ENCODE results near the gene H1-8.
"Not testable (repeated sequence)": the region's sequence is repeated elsewhere in the genome, so short reads cannot be mapped to it uniquely, and the experiment has no call there.

H1-8 gene

DNA sequence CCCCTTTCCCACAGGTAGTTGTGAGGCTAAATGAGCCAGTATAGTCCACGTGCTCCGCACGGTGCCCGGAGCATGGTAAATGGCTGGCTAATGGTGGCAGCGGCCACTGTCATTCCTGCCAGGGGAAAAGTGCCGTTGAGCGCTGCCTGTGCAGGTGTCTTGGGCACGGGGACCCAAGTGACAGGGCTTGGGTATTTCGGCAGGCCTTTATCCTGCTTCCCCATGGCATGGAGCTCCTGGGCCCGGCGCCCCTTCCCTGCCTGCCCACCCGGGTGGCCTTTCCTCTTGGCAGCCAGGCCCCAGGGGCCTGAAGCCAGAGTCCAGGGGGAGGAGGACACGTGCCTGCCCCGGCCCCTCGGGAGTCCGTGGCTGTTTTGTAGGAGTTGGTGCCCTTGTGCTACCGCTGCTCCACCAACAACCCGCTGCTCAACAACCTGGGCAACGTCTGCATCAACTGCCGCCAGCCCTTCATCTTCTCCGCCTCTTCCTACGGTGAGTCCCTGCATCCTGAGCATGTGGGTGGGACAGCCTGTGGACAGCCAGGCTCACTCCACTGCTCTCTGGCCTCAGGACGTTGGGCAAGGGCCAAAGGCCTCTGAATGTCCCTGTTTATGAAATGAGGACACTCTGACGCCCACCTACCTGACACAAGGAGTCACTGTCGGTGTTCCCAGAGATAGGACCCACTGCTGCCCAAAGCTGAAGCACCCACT, 27.7 kb upstream of the H1-8 start:
- DNase-seq = not testable (repeated sequence)

DNA sequence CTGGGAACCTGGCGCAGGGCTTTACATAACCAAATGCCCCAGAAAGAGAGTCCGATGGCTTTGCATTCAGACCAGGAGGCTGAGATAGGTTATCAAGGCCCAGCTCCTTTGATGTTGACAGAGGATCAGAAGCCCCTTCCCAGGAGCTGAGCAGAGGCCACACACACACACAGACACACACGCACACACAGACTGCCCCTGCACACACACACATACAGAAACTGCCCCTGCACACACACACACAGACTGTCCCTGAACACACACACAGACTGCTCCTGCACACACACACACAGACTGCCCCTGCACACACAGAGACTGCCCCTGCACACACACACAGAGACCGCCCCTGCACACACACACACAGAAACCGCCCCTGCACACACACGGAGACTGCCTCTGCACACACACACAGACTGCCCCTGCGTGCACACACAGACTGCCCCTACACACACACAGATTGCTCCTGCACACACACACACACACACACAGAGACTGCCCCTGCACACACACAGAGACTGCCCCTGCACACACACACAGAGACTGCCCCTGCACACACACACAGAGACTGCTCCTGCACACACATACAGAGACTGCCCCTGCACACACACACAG, 27.0 kb upstream of the H1-8 start:
- DNase-seq = not testable (repeated sequence)

DNA sequence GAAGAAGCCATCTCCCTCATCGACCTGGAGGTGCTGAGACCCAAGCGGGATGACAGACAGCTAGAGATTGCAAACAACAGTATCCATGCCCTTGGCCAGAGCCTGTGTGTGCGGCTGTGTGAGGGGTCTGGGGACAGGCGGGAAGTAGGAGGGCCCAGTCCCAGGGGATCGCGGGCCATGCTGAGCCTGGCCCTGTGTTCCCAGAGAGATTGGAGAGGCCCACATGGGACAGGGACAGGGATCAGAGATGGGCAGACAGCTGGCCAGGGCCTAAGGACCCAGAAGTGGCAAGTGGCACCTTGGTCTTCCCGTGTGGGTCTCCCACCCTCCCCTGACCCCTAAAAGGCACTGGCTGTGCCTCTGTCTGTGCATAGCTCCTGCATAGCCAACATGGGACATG, 25.5 kb upstream of the H1-8 start:
- DNase-seq = no peak

DNA sequence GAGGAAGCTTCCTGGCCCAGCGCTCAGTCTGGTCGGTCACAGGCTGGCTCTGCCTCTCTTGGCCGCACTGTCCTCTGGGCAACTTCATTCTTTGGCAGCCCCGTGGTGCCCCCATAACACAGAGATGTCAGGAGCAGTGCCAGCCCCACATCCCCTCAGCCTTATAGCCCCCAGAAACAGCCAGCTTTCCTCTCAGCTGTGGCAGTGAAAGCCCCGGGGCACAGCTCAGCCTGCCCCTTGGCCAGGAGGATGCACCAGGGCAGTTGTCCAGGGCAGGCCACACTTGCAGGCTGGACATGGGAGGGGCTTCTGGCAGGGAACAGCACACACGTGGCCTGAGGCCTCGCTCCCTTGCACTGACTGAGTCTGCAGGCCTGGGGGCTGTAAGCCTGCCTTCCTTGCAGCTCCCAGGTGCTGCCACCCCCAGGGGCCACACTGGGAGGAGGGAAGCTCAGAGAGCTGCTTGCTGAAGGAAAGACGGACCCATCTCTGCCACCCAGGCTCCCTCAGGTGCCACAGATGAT, 24.9 kb upstream of the H1-8 start:
- DNase-seq = no peak

DNA sequence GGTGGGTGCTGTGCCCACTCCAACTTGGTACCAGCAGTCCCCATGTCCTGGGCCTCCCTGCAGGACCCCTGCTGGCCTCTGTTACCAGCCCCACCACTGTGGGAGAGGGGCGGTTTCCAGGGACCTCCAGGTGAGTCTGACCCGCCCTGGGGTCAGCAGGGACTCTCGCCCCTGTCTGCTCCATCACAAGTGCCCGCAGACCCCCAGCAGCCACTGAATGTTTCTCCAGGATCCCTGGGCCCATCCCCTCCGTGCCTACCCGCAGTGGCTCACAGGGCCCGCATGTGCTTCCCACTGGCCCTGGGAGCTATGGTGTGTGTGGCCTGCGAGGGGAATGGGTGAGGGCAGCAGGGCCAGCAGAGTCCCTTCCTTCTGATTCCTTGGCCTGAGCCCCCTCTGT, 24.4 kb upstream of the H1-8 start:
- no peak for DNase-seq

DNA sequence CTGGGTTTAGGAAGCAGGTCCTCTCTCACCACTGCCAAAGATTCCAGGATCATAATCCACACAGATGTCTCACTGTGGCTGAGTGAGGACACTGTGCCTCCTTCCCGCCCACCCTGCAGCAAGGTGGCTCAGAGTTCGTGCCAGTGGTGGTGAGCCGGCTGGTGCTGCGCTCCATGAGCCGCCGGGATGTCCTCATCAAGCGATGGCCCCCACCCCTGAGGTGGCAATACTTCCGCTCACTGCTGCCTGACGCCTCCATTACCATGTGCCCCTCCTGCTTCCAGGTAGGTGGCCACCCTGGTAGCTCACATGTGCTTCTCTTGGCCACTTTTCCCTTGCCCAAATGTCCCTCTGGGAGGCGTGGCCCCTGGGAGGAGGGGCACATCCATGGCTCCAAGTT, 23.5 kb upstream of the H1-8 start:
- no peak for DNase-seq

DNA sequence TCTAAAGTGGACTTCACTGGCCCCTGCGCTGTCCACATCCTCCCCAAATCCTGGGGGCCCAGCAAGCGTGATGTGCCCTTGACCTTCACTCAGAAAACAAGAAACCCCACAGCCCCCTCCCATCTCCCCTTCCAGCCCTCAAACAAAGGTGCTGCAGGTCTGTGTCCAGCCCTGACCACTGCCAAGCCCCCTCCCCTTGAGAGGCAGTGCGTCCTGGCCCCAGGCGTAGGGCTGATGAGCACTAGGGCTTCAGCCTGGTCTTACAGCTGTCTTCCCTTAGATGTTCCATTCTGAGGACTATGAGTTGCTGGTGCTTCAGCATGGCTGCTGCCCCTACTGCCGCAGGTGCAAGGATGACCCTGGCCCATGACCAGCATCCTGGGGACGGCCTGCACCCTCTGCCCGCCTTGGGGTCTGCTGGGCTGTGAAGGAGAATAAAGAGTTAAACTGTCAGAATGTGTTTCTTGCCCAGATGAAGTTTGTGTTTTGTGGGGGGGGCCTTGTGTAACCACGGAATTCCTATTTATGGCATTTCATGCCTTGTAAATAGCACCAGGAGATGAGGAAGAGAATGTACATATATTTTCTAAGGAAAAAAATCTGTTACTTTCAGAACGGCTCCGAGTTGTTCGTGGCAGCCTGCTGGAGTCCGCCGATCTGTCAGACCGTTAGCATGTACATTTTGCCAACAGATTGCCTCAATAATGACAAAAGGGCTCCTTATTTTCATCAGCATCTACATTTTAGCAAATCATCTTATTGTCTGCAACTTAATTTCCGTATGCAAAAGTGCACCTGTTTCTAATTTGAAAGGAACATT, 22.9 kb upstream of the H1-8 start:
- no peak for DNase-seq

DNA sequence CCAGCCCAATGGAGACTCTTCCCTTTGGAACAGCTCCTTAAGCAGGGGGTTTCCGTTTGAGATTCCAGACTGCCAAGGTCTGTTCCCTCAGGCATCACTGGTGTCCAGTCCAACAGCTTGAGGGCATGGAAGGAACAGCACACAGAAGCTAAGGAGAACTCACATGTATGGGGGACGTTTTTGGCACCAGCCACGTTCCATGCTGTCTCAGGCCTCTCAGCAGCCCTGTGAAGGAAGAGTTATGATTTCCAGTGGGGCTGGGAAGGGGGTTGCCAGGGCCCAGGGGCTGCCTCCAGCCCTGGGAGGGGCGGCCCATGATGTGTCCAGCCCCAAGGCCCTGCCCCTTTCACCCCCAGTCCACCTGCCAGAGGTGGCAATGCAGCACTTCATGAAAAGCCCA, 22.0 kb upstream of the H1-8 start:
- DNase-seq = no peak

DNA sequence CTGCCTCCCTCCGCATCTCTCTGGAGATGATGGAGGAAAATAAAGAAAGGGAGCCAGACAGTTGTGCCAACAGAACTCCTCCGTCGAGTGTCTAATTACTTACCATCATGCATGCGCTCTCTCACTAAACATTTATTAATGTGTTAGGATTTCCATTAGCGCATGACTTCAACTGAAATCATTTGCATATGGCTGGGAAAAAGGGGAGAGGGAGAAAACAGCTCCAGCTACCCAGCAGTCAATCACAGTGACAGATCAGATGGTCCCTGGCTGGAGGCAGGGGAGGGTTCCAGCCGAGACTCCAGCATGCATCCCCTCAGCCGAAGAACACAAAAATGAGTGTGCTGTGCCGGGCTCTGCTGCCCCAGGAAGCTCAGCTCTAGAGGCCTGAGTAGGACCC, 21.4 kb upstream of the H1-8 start:
- no peak for DNase-seq

DNA sequence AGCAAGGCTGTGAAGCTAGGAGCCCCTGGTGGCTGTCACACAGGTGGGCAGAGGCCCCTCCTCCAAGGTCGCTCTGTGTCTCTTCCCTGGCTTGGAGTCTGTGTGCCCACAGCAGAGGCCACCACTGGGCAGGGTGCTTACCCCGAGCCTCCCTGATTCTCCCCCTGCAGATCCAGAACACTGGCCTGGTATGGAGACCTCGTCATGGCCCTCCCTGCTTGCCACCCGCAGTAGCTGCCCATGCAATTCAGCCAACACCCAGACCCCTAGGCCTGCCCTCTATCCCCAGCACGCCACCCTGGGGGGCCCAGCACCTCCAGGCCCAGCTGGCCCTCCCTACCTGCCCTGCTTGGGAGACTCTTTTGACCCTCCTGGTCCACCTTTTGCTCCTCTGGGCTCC, 20.0 kb upstream of the H1-8 start:
- no peak for DNase-seq

DNA sequence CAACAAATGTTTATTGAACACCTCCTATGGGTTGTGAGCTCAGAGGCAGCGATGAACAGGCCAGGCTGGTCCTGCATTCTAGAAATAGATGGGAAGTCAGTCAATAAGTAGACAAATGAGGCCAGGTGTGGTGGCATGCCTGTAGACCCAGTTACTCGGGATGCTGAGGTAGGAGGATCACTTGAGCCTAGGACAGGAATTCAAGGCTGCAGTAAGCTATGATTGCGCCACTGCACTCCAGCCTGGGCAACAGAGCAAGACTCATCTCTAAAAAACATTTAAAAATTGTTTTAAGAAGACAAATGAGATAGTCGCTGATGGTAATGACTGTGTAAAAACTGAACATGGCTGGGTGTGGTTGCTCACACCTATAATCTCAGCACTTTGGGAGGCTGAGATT, 18.9 kb upstream of the H1-8 start:
- DNase-seq = no peak

DNA sequence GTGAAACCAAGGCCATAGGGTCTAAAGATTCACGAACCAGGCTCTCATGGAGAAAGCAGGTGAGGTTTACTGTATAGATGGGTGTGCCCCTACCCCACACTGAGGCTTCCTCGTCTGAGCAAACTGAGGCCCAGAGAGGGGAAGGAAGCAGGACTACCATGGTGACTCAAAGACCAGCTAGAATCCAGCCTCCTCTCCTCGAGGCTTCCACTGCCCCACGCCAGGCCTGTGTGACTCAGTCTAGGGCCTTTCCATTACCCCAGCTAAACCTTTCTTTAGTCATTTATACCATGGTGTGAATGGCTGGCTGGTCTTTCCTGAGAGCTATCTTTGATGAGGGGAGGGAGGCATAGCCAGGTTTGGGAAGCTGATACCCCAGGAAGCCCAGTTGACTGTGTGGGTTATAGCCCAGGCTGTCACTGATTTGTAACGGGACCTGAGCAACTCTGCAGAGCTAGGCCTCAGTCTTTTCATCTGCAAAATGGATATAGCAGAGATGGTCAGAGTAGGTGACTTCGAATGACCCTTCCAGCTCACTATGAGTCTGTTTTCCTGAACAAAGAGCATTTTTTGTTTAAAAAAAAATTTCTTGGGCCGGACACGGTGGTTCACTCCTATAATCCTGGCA, 17.5 kb upstream of the H1-8 start:
- DNase-seq = no peak

DNA sequence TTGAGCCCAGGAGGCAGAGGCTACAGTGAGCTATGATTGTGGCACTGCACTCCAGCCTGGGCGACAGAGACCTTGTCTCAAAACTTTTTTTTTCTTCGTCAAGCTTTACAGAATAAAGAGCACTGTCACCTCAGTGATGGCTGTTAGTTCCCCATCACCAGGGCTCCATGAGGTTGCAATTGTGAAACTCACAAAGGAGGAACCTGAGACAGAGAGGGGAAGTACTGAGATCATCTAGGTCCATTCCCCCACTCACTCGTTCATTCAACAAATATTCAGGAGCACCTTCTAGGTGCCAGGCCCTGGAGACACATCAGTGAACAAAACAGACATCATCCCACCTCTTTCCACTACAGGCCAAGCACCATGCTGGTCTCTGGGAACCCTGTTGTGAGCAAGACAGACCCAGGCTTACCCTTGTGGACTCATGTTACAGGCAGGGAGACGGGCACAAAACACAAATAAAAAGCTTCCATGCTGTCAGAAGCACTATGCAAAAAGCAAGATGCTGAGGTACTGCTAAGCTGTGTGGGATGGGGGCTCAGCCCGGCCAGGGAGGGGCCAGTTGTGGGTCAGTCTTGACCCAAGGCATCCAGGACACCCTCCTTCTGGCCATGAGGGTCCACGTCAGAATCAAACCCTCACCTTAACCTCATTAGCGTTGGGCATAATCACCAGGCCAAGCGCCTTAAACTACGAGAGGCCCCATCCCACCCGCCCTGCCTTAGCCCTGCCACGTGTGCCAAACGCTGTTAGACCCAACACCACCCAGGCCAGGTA, 16.7 kb upstream of the H1-8 start:
- DNase-seq = no peak

DNA sequence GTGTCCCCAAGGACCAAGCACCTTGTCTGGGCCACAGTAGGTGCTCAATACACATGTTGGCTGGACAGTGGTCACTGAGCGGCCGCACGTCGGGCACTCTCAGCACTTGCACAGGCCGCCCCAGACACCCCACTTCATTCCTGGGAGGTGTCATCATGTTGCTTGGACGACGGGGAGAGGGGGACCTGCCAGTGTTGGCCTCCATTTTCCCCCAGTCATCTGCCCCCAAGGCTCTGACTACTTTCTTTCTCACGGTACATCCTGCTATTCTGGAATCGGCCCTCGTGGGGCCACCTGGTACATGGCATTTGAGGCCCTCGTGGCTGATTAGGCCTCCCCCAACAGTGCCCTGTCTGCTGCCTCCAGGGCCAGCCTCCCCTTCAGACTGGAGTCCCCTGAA, 15.7 kb upstream of the H1-8 start:
- no peak for DNase-seq

DNA sequence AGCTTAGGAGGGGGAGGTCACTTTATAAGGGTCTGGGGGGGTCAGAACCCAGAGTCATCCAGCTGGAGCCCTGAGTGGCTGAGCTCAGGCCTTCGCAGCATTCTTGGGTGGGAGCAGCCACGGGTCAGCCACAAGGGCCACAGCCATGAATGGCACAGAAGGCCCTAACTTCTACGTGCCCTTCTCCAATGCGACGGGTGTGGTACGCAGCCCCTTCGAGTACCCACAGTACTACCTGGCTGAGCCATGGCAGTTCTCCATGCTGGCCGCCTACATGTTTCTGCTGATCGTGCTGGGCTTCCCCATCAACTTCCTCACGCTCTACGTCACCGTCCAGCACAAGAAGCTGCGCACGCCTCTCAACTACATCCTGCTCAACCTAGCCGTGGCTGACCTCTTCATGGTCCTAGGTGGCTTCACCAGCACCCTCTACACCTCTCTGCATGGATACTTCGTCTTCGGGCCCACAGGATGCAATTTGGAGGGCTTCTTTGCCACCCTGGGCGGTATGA, 14.3 kb upstream of the H1-8 start, which contains the start of gene RHO:
RHO (plus strand) TSS at position 51 of the 512 bp plus-strand sequence; CDS start at position 146, 95 bp downstream.
- DNase-seq = no peak

DNA sequence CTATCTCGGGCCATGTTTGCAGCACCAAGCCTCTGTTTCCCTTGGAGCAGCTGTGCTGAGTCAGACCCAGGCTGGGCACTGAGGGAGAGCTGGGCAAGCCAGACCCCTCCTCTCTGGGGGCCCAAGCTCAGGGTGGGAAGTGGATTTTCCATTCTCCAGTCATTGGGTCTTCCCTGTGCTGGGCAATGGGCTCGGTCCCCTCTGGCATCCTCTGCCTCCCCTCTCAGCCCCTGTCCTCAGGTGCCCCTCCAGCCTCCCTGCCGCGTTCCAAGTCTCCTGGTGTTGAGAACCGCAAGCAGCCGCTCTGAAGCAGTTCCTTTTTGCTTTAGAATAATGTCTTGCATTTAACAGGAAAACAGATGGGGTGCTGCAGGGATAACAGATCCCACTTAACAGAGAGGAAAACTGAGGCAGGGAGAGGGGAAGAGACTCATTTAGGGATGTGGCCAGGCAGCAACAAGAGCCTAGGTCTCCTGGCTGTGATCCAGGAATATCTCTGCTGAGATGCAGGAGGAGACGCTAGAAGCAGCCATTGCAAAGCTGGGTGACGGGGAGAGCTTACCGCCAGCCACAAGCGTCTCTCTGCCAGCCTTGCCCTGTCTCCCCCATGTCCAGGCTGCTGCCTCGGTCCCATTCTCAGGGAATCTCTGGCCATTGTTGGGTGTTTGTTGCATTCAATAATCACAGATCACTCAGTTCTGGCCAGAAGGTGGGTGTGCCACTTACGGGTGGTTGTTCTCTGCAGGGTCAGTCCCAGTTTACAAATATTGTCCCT, 13.4 kb upstream of the H1-8 start:
- no peak for DNase-seq

DNA sequence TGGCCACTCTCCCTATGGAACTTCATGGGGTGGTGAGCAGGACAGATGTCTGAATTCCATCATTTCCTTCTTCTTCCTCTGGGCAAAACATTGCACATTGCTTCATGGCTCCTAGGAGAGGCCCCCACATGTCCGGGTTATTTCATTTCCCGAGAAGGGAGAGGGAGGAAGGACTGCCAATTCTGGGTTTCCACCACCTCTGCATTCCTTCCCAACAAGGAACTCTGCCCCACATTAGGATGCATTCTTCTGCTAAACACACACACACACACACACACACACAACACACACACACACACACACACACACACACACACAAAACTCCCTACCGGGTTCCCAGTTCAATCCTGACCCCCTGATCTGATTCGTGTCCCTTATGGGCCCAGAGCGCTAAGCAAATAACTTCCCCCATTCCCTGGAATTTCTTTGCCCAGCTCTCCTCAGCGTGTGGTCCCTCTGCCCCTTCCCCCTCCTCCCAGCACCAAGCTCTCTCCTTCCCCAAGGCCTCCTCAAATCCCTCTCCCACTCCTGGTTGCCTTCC, 12.7 kb upstream of the H1-8 start:
- DNase-seq = no peak

DNA sequence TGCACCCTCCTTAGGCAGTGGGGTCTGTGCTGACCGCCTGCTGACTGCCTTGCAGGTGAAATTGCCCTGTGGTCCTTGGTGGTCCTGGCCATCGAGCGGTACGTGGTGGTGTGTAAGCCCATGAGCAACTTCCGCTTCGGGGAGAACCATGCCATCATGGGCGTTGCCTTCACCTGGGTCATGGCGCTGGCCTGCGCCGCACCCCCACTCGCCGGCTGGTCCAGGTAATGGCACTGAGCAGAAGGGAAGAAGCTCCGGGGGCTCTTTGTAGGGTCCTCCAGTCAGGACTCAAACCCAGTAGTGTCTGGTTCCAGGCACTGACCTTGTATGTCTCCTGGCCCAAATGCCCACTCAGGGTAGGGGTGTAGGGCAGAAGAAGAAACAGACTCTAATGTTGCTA, 12.2 kb upstream of the H1-8 start:
- DNase-seq = no peak

DNA sequence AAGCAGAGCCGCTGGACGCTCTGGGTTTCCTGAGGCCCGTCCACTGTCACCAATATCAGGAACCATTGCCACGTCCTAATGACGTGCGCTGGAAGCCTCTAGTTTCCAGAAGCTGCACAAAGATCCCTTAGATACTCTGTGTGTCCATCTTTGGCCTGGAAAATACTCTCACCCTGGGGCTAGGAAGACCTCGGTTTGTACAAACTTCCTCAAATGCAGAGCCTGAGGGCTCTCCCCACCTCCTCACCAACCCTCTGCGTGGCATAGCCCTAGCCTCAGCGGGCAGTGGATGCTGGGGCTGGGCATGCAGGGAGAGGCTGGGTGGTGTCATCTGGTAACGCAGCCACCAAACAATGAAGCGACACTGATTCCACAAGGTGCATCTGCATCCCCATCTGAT, 11.3 kb upstream of the H1-8 start:
- DNase-seq = no peak

DNA sequence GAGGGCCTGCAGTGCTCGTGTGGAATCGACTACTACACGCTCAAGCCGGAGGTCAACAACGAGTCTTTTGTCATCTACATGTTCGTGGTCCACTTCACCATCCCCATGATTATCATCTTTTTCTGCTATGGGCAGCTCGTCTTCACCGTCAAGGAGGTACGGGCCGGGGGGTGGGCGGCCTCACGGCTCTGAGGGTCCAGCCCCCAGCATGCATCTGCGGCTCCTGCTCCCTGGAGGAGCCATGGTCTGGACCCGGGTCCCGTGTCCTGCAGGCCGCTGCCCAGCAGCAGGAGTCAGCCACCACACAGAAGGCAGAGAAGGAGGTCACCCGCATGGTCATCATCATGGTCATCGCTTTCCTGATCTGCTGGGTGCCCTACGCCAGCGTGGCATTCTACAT, 10.7 kb upstream of the H1-8 start:
- no peak for DNase-seq

DNA sequence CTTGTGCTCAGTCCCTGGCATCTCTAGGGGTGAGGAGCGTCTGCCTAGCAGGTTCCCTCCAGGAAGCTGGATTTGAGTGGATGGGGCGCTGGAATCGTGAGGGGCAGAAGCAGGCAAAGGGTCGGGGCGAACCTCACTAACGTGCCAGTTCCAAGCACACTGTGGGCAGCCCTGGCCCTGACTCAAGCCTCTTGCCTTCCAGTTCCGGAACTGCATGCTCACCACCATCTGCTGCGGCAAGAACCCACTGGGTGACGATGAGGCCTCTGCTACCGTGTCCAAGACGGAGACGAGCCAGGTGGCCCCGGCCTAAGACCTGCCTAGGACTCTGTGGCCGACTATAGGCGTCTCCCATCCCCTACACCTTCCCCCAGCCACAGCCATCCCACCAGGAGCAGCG, 9.6 kb upstream of the H1-8 start:
- no peak for DNase-seq
